Motor neuron (in vitro differentiated cells): ENCODE measurements around the gene GRXCR1. TPM values are rescaled to one million over a fixed set of nuclear protein-coding genes. Genes with fewer than 3 reads are reported as not detected.
A peak's percentile ranks its signal among the peaks of the same experiment; 100 is the strongest.

Experiments used
- ATAC-seq, 8 experiments: fragments of 200-7000 bp; cut with Tn5 transposase; replicated peaks in 6 of 8; 2 replicates each; pipeline ENCODE4 v1.8.0; 2021; ENCODE audit warnings: mild to moderate bottlenecking in 8 of 8, moderate library complexity in 8 of 8
- H3K27ac ChIP-seq, 2 donors: fragments of 250-450 bp; sonication (Bioruptor Pico); 2 replicates each; pipeline ENCODE4 v1.9.0; 2021; ENCODE audit warnings: antibody characterized with exemption in 2 of 2, mild to moderate bottlenecking in 2 of 2, moderate library complexity in 1 of 2
- H3K4me1 ChIP-seq, 2 donors: fragments of 250-450 bp; sonication (Bioruptor Pico); replicated peaks in 1 of 2; 2 replicates each; pipeline ENCODE4 v1.6.1; 2021; ENCODE audit warnings: antibody characterized with exemption in 2 of 2, mild to moderate bottlenecking in 2 of 2, moderate library complexity in 1 of 2
- H3K4me3 ChIP-seq, 5 donors: fragments of 250-450 bp; sonication (Bioruptor Pico); 2 replicates each; pipeline ENCODE4 v1.9.0; 2021; ENCODE audit warnings: antibody characterized with exemption in 5 of 5, mild to moderate bottlenecking in 5 of 5, moderate library complexity in 4 of 5
- WGBS, 10 experiments: fragments of 450-650 bp; shearing (Covaris generic); methylation state at CpG; one replicate each; pipeline ENCODE4 v1.0.0; 2022; 5-methylcytosine and 5-hydroxymethylcytosine counted together
- in situ Hi-C, 9 experiments: fragments of 400-800 bp; cut with MboI; loops; one replicate each; pipeline ENCODE4 v1.15.0; 2021; ENCODE audit warnings: low sequenced_read_pairs in 9 of 9, low pct_unique_long_range_greater_than_20kb in 2 of 9; ENCODE audit not compliant: unreplicated experiment in 9 of 9
- total RNA-seq, 8 experiments: library from RNA; unstranded; fragments of 300-600 nt; gene quantifications; 2 replicates each; pipeline versions ENCODE4 v1.2.3 to v1.2.4, GENCODE V29; 2022

Gene GRXCR1
- total RNA-seq, 8 experiments from 2014 or later = not detected

DNA sequence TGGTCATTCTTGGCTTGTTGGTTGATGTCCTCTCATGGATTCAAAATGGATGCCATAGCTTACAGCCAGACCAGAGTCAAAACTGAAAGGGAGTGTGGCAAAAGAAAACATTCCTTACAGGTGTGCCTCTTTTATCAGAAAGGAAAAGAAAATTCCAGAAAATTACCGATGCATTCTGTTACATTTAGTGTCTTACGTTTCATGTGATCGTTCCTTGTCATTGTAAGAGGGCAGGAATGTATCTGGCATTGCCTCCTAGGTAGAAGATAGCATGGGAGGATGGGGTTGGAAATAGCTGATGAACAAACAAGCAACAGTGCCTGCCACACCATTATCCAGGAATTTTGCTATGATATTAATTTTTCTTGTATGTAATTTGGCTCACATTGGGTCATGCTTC is 13.1 kb downstream of the GRXCR1 start:
- WGBS, 10 experiments = 78 to 100% (median 88%) methylated on average over 1 to 3 of the region's 3 CpGs; no CpG with 5 or more reads in 2 of the 10 experiments
- no peak overlapping the region for H3K27ac ChIP-seq
- no peak for ATAC-seq
- peaks cover 2 to 15% of the 10 kb centered on the region in 2 donors for H3K4me1 ChIP-seq
- in situ Hi-C loops = no loop called here
- H3K4me3 ChIP-seq = no peak overlapping the region

GRCh38 chr4:42906341-42906740 is 13.8 kb downstream of the GRXCR1 start:
- no peak overlapping the region for H3K27ac ChIP-seq
- in situ Hi-C loops = no loop called here
- ATAC-seq = no peak
- 13 to 100% (median 50%) methylated on average over 1 of the region's 1 CpG; no CpG with 5 or more reads in 6 of the 10 experiments for WGBS, 10 experiments
- no peak overlapping the region for H3K4me3 ChIP-seq
- H3K4me1 ChIP-seq = peaks cover 2 to 17% of the 10 kb centered on the region in 2 donors

- in situ Hi-C loops = no loop called here
- peaks cover 2 to 19% of the 10 kb centered on the region in 2 donors for H3K4me1 ChIP-seq
- no peak overlapping the region for H3K27ac ChIP-seq
- WGBS, 10 experiments = 31 to 90% (median 72%) methylated on average over 2 to 6 of the region's 6 CpGs; no CpG with 5 or more reads in 1 of the 10 experiments
- H3K4me3 ChIP-seq = no peak overlapping the region
- ATAC-seq = peak in 7 of 8 experiments; percentile 52 to 96 (median 95)
Measured at GRCh38 chr4:42906891-42907759, 14.6 kb downstream of the GRXCR1 start.

DNA sequence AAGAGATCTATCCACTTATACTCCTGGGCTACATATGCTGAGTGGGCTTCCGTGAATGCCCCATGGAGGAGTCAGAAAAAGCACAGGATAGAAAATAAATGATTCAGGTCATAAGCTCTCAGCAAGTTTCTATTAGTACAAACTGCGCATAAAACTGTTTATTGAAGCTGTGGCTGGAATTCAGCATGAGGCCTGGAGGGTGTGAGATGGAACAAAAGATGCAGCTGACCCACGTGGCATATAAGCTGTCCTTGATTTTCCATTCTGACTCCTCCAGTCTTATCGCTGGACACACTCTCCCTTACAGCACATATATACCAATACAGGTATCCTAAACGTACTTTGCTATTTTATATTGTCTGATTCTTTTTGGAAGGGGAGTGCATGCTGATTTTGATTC is 17.9 kb downstream of the GRXCR1 start:
- in situ Hi-C loops = no loop called here
- WGBS, 10 experiments = 0 to 87% (median 0%) methylated on average over 2 to 4 of the region's 5 CpGs; no CpG with 5 or more reads in 3 of the 10 experiments
- Histone ChIP-seq H3K4me1 (peaks cover 2 to 19% of the 10 kb centered on the region in 2 donors), H3K4me3 (no peak overlapping the region), H3K27ac (no peak overlapping the region)
- ATAC-seq = peak in 3 of 8 experiments; percentile 29 to 73 (median 61)

- in situ Hi-C loops = no loop called here
- H3K27ac ChIP-seq = no peak overlapping the region
Measured at GRCh38 chr4:42914937-42915336, 22.4 kb downstream of the GRXCR1 start.

DNA sequence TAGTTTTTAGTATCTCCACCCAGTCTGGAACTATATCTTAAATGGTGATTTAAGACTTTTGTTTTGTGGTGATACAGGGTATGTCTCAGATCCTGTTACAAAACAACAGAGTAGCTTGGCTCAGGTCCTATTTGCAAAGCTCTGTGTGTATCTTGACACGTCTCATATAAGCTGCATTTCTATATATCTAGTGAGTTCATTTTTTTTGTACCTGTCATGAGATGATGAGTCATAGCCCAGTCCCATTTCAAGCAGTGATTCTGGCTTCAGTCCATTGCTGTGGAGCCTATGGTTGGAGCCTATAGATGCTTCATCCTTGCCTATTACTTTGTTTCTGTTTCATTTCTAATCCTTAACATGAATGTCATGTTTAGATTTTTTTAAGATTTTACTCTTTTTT is 23.0 kb downstream of the GRXCR1 start:
- Histone ChIP-seq H3K4me3 (no peak overlapping the region), H3K27ac (no peak overlapping the region), H3K4me1 (peaks cover 0 to 13% of the 10 kb centered on the region in 2 donors)
- in situ Hi-C loops = no loop called here
- ATAC-seq = peak in 5 of 8 experiments; percentile 20 to 72 (median 58)
- 0 to 100% (median 14%) methylated on average over 1 of the region's 1 CpG; no CpG with 5 or more reads in 3 of the 10 experiments for WGBS, 10 experiments

More at GRCh38 chr4:42914937-42915336, 22.4 kb downstream of the GRXCR1 start:
- Histone ChIP-seq H3K4me1 (peaks cover 0 to 13% of the 10 kb centered on the region in 2 donors), H3K4me3 (no peak overlapping the region)
- WGBS, 10 experiments = 0 to 92% (median 67%) methylated on average over 1 to 4 of the region's 4 CpGs
- ATAC-seq = peak in 1 of 8 experiments; percentile 30

- Histone ChIP-seq H3K4me1 (peaks cover 0 to 8% of the 10 kb centered on the region in 2 donors), H3K4me3 (no peak overlapping the region), H3K27ac (no peak overlapping the region)
- WGBS, 10 experiments = 0 to 63% (median 40%) methylated on average over 1 to 2 of the region's 2 CpGs; no CpG with 5 or more reads in 1 of the 10 experiments
- in situ Hi-C loops = no loop called here
- ATAC-seq = peak in 5 of 8 experiments; percentile 82 to 96 (median 91)
Measured at GRCh38 chr4:42917296-42917695, 24.8 kb downstream of the GRXCR1 start.

DNA sequence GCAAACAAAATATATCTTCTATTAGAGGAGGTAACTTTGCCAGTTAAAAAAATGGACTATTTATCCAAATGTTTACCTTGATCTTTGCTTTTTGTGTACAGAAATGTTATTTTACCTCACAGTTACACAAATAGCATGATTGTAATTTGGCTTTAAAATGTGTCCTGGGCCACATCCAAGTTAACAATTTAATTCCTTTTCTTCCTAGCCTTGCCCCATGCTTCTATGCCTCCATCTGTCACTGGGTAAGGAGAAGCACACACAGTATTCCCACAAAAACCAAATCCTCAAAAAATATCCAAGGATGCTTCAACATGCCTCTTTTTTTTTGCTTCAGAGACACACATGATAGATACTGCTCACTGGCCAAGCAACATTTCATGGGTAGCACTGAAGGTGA is 30.9 kb downstream of the GRXCR1 start:
- no peak for ATAC-seq
- Histone ChIP-seq H3K4me3 (no peak overlapping the region), H3K4me1 (no peaks in the 10 kb centered on the region), H3K27ac (no peak overlapping the region)
- in situ Hi-C loops = no loop called here

GRCh38 chr4:42925921-42926320 is 33.4 kb downstream of the GRXCR1 start:
- no peak overlapping the region for H3K27ac ChIP-seq
- ATAC-seq = no peak
- H3K4me3 ChIP-seq = no peak overlapping the region
- WGBS, 10 experiments = 0 to 78% (median 34%) methylated on average over 1 to 3 of the region's 3 CpGs; no CpG with 5 or more reads in 1 of the 10 experiments
- H3K4me1 ChIP-seq = no peaks in the 10 kb centered on the region
- in situ Hi-C loops = no loop called here

GRCh38 chr4:42927946-42928345 is 35.4 kb downstream of the GRXCR1 start:
- ATAC-seq = peak in 1 of 8 experiments; percentile 72
- no peak overlapping the region for H3K4me3 ChIP-seq
- in situ Hi-C loops = no loop called here
- H3K27ac ChIP-seq = no peak overlapping the region
- no peaks in the 10 kb centered on the region for H3K4me1 ChIP-seq
- 0 to 100% (median 77%) methylated on average over 1 to 3 of the region's 3 CpGs; no CpG with 5 or more reads in 3 of the 10 experiments for WGBS, 10 experiments

DNA sequence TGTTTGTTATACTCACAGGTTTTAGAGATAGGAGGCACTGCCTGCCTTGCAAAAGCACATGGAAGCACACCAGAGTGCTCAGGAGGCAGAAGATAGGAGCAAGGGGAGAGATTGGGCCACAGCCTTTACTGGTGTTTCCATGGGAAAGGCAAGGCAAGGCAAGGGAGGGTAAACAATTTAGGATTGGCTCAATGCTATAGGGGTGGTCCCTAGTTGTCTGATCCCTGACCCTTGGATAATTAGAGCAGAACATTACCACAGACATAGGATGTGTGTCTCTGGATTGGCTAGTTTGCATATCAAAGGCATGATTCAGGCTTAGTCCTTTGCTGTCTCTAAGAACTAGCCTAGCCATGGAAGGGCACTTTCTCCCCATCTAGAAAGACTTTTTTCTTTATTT is 36.1 kb downstream of the GRXCR1 start:
- H3K4me1 ChIP-seq = no peaks in the 10 kb centered on the region
- in situ Hi-C loops = no loop called here
- H3K27ac ChIP-seq = no peak overlapping the region
- no peak overlapping the region for H3K4me3 ChIP-seq
- peak in 1 of 8 experiments; percentile 42 for ATAC-seq

- no peak for ATAC-seq
- Histone ChIP-seq H3K4me1 (no peaks in the 10 kb centered on the region), H3K4me3 (no peak overlapping the region), H3K27ac (no peak overlapping the region)
- 0 to 83% (median 43%) methylated on average over 1 of the region's 1 CpG; no CpG with 5 or more reads in 2 of the 10 experiments for WGBS, 10 experiments
- in situ Hi-C loops = no loop called here
Measured at GRCh38 chr4:42942216-42942615, 49.7 kb downstream of the GRXCR1 start.

- no peak overlapping the region for H3K27ac ChIP-seq
Measured at GRCh38 chr4:42945874-42946273, 53.4 kb downstream of the GRXCR1 start.

More at GRCh38 chr4:42945874-42946273, 53.4 kb downstream of the GRXCR1 start:
- in situ Hi-C loops = no loop called here
- ATAC-seq = peak in 1 of 8 experiments; percentile 50
- 0 to 100% (median 88%) methylated on average over 1 to 2 of the region's 2 CpGs; no CpG with 5 or more reads in 1 of the 10 experiments for WGBS, 10 experiments
- Histone ChIP-seq H3K4me3 (no peak overlapping the region), H3K4me1 (no peaks in the 10 kb centered on the region)
